HG03460 (cell line): ENCODE measurements around the gene CHRFAM7A.
"Not testable (repeated sequence)": the region's sequence is repeated elsewhere in the genome, so short reads cannot be mapped to it uniquely, and the experiment has no call there.

ENCODE experiments used
- ATAC-seq: cut with Tn5 transposase; IDR thresholded peaks from one replicate; pipeline ENCODE4 v1.9.1; 2021; ENCODE audit not compliant: unreplicated experiment

Gene CHRFAM7A

GRCh38 chr15:30326145-30326544 is 67.2 kb downstream of the CHRFAM7A start:
- ATAC-seq = not testable (repeated sequence)

GRCh38 chr15:30321063-30321462 is 72.3 kb downstream of the CHRFAM7A start:
- ATAC-seq = not testable (repeated sequence)

GRCh38 chr15:30315704-30316103 is 77.6 kb downstream of the CHRFAM7A start:
- not testable (repeated sequence) for ATAC-seq

GRCh38 chr15:30310575-30310974 is 82.8 kb downstream of the CHRFAM7A start:
- not testable (repeated sequence) for ATAC-seq
